Activated T-cell treated with anti-CD3 and anti-CD28 coated beads, Interleukin-2, amount 50 U/mL, for 4 hours (primary cell): ENCODE results near the gene CACNA1C. TPM values are rescaled to one million over a fixed set of nuclear protein-coding genes. Genes with fewer than 3 reads are reported as not detected.

Experiments
- ATAC-seq, 2 donors: fragments of 200-7000 bp; cut with Tn5 transposase; one replicate each; pipeline ENCODE4 v1.10.0; 2021
- DNase-seq: peaks from one replicate; pipeline ENCODE4 v3.0.0-alpha.2; 2020
- H3K27me3 Mint-ChIP-seq: one replicate; pipeline ENCODE4 v1.8.0; 2021; ENCODE audit warnings: low read depth, mixed read lengths
- H3K36me3 Mint-ChIP-seq: one replicate; pipeline ENCODE4 v1.8.0; 2022; ENCODE audit warnings: mixed read lengths; ENCODE audit not compliant: insufficient read depth
- H3K4me1 Mint-ChIP-seq: one replicate; pipeline ENCODE4 v1.8.0; 2021; ENCODE audit warnings: low read depth, mixed read lengths
- H3K4me3 Mint-ChIP-seq: one replicate; pipeline ENCODE4 v1.8.0; 2021; ENCODE audit warnings: mild to moderate bottlenecking, moderate library complexity, mixed read lengths
- H3K9me3 Mint-ChIP-seq: one replicate; pipeline ENCODE4 v1.8.0; 2021; ENCODE audit warnings: mixed read lengths
- total RNA-seq, 3 donors: library from RNA; stranded (reverse); gene quantifications; one replicate each; pipeline ENCODE4 v1.2.1, GENCODE V29; 2021

Gene CACNA1C
- total RNA-seq, 3 donors from 2014 or later: 0.03 to 0.08 (median 0.03) TPM

DNA sequence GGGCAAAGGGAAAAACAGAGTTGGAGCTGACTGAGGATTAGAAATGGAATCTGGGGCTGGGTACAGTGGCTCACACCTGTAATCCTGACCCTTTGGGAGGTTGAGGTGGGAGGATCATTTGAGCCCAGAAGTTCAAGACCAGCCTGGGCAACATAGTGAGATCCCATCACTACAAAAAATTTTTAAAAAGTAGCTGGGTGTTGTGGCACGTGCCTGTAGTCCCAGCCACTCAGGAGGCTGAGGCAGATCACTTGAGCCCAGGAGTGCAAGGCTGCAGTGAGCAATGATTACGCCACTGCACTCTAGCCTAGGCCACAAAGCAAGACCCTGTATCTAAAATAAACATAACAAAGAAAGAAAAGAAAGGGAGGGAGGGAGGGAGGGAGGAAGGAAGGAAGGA is 33.7 kb upstream of the CACNA1C start:
- Mint-ChIP-seq H3K4me3 (no peak overlapping the region), H3K4me1 (peaks cover 2% of the 10 kb centered on the region), H3K36me3 (no peaks in the 10 kb centered on the region), H3K27me3 (peaks cover 10% of the 10 kb centered on the region), H3K9me3 (no peaks in the 10 kb centered on the region)
- no peak for ATAC-seq
- no peak for DNase-seq

DNA sequence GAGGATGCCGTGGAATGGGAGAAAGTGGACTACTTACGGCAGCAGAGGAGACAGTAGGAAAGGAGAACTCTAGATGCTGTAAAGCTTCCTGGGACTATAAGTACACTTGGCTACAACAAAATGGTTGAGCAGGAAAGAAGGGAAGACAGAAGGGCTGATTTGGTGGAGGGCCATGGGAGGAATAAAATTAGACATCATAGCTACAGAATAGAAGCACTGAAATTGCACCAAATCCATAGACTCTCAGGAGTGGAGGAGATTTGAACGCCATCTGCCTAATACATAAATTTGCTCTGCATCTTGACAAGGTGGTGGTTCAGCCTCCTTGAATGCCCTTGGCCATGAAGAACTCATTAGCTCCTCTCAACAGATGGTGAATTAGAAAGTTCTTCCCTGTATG is 32.3 kb upstream of the CACNA1C start:
- H3K4me1 Mint-ChIP-seq: peaks cover 2% of the 10 kb centered on the region

GRCh38 chr12:2023365-2023764 is 29.4 kb upstream of the CACNA1C start:
- no peak for ATAC-seq
- Mint-ChIP-seq H3K9me3 (no peaks in the 10 kb centered on the region), H3K36me3 (no peaks in the 10 kb centered on the region), H3K27me3 (peaks cover 8% of the 10 kb centered on the region), H3K4me1 (no peaks in the 10 kb centered on the region), H3K4me3 (no peak overlapping the region)
- no peak for DNase-seq

More for the DNA sequence above, 32.3 kb upstream of the CACNA1C start:
- Mint-ChIP-seq H3K36me3 (no peaks in the 10 kb centered on the region), H3K4me3 (no peak overlapping the region), H3K9me3 (no peaks in the 10 kb centered on the region), H3K27me3 (peaks cover 12% of the 10 kb centered on the region)
- ATAC-seq: no peak
- DNase-seq: no peak

GRCh38 chr12:2027351-2027750 is 25.4 kb upstream of the CACNA1C start:
- no peak for ATAC-seq
- Mint-ChIP-seq H3K9me3 (no peaks in the 10 kb centered on the region), H3K36me3 (peaks cover 2% of the 10 kb centered on the region), H3K27me3 (peaks cover 15% of the 10 kb centered on the region), H3K4me1 (no peaks in the 10 kb centered on the region), H3K4me3 (no peak overlapping the region)
- DNase-seq: no peak

GRCh38 chr12:2029851-2030250 is 22.9 kb upstream of the CACNA1C start:
- Mint-ChIP-seq H3K9me3 (no peaks in the 10 kb centered on the region), H3K4me3 (no peak overlapping the region), H3K4me1 (peaks cover 4% of the 10 kb centered on the region)

GRCh38 chr12:2032506-2032905 is 20.3 kb upstream of the CACNA1C start:
- Mint-ChIP-seq H3K9me3 (no peaks in the 10 kb centered on the region), H3K36me3 (peaks cover 2% of the 10 kb centered on the region), H3K4me1 (peaks cover 10% of the 10 kb centered on the region), H3K4me3 (no peak overlapping the region), H3K27me3 (peaks cover 32% of the 10 kb centered on the region)
- ATAC-seq (no peak), DNase-seq (no peak)

More at GRCh38 chr12:2029851-2030250, 22.9 kb upstream of the CACNA1C start:
- DNase-seq (no peak), ATAC-seq (no peak)
- H3K27me3 Mint-ChIP-seq: peaks cover 33% of the 10 kb centered on the region
- peaks cover 2% of the 10 kb centered on the region for H3K36me3 Mint-ChIP-seq

- Mint-ChIP-seq H3K27me3 (peaks cover 31% of the 10 kb centered on the region), H3K36me3 (peaks cover 2% of the 10 kb centered on the region), H3K9me3 (no peaks in the 10 kb centered on the region), H3K4me3 (peak overlapping the region; percentile 64), H3K4me1 (peaks cover 10% of the 10 kb centered on the region)
- ATAC-seq (peak; percentile 99 to 100), DNase-seq (peak; percentile 87)
Observed at GRCh38 chr12:2034633-2035430, 18.0 kb upstream of the CACNA1C start.

DNA sequence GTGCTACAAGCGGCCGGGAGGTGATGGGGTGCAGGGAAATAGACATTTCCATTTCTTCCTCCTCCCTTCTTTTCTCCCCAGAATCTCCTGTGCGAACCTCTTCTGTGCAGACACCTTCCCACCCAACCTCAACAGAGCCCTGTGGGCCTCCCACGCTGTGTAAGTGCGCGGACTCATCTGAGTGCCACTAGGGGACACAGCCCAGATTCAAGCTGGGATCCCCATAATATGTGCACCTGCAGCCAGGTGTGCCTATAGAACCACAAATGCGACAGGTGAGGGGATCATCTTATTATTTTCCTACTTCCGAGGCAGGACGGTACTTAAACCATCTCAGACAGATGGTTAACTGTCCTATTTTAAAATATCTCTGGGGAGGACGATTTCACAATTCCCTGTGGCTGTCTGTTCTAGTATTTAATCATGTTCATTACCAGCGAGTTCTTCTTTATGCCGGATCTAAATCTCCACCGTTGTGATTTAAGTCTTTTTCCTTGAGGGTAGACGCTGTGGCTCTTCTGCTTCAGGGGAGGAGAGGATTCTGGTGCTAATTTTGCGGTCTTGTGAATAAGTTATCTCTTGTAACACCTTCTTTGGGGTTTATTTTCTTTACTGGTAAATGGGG is 17.2 kb upstream of the CACNA1C start:
- Mint-ChIP-seq H3K36me3 (peaks cover under 1% of the 10 kb centered on the region), H3K9me3 (no peaks in the 10 kb centered on the region), H3K4me3 (peak overlapping the region; percentile 64), H3K4me1 (peaks cover 10% of the 10 kb centered on the region), H3K27me3 (peaks cover 32% of the 10 kb centered on the region)
- ATAC-seq: peak; percentile 16 to 36
- no peak for DNase-seq

GRCh38 chr12:2039034-2039433 is 13.8 kb upstream of the CACNA1C start:
- peaks cover 10% of the 10 kb centered on the region for H3K4me1 Mint-ChIP-seq
- no peaks in the 10 kb centered on the region for H3K9me3 Mint-ChIP-seq
- peaks cover 26% of the 10 kb centered on the region for H3K27me3 Mint-ChIP-seq
- no peak overlapping the region for H3K4me3 Mint-ChIP-seq
- no peak for DNase-seq
- no peaks in the 10 kb centered on the region for H3K36me3 Mint-ChIP-seq
- no peak for ATAC-seq

- ATAC-seq (no peak), DNase-seq (no peak)
- Mint-ChIP-seq H3K4me1 (no peaks in the 10 kb centered on the region), H3K36me3 (no peaks in the 10 kb centered on the region), H3K4me3 (no peak overlapping the region), H3K9me3 (no peaks in the 10 kb centered on the region), H3K27me3 (peaks cover 28% of the 10 kb centered on the region)
Observed at GRCh38 chr12:2043054-2043453, 9.7 kb upstream of the CACNA1C start.

- Mint-ChIP-seq H3K4me3 (no peak overlapping the region), H3K27me3 (peaks cover 35% of the 10 kb centered on the region), H3K36me3 (no peaks in the 10 kb centered on the region), H3K9me3 (no peaks in the 10 kb centered on the region), H3K4me1 (no peaks in the 10 kb centered on the region)
- DNase-seq: no peak
- ATAC-seq: no peak
Observed at GRCh38 chr12:2044165-2044564, 8.6 kb upstream of the CACNA1C start.

- Mint-ChIP-seq H3K36me3 (no peaks in the 10 kb centered on the region), H3K27me3 (peaks cover 51% of the 10 kb centered on the region), H3K9me3 (no peaks in the 10 kb centered on the region), H3K4me3 (no peak overlapping the region), H3K4me1 (peaks cover 4% of the 10 kb centered on the region)
- ATAC-seq (no peak), DNase-seq (no peak)
Observed at GRCh38 chr12:2046957-2047356, 5.8 kb upstream of the CACNA1C start.

- Mint-ChIP-seq H3K4me1 (peaks cover 8% of the 10 kb centered on the region), H3K4me3 (no peak overlapping the region), H3K9me3 (no peaks in the 10 kb centered on the region), H3K36me3 (no peaks in the 10 kb centered on the region), H3K27me3 (peaks cover 50% of the 10 kb centered on the region)
- ATAC-seq (no peak), DNase-seq (no peak)
Observed at GRCh38 chr12:2047752-2048151, 5.0 kb upstream of the CACNA1C start.

DNA sequence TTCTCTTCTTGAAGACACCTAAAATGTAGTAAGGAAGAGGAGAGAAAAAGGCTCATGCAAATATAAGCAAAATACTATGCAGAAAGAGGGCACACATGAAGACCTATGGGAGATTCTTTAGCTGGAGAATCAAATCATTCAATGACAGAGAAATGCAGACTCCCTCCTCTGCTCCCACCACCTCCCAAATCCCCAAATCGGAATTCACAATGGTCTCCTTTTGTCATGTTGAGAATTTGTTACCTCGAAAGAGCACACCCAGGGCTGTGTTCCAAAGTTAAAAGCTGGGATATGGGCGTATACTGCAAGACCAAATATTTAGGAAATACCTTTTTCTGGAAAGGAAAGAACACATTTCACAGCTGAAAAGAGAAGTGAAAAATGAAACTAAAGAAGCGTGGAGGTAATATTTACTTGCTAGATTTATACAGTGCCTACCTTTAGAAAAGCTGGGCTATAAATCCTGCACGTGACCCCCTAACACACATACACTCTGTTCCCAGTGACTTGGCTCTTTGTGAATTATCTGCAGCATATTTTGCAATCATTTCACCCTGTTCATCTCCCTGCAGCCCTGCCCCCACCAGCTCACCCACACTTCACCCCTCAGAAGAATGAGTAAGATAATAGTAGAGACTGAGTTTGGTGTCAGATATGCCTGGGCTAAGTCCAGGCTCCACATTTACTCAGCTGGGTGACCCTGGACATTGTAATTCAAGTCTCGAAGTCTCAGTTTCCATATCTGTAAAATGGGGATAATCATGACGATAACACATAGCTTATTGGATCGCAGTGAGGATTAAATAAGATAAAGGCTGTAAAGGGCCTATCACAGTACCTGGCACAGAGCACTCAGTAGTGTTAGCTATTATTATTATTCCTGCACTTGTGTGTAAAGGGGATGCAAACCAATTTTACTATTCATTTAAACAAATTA is 2.9 kb upstream of the CACNA1C start:
- no peak for ATAC-seq
- no peaks in the 10 kb centered on the region for H3K36me3 Mint-ChIP-seq
- peaks cover 18% of the 10 kb centered on the region for H3K4me1 Mint-ChIP-seq
- H3K27me3 Mint-ChIP-seq: peaks cover 56% of the 10 kb centered on the region
- no peaks in the 10 kb centered on the region for H3K9me3 Mint-ChIP-seq
- no peak overlapping the region for H3K4me3 Mint-ChIP-seq
- no peak for DNase-seq
